Type B pancreatic cell (in vitro differentiated cells): Measurements from ENCODE around the gene TRPM3. TPM values are rescaled to one million over a fixed set of nuclear protein-coding genes. Genes with fewer than 3 reads are reported as not detected.

Experiments
- DNase-seq: peaks from one replicate; pipeline ENCODE4 v3.0.0; 2021; ENCODE audit warnings: mixed read lengths; ENCODE audit not compliant: unreplicated experiment; ENCODE audit errors: extremely low spot score
- H3K27ac Mint-ChIP-seq: 2 replicates; pipeline ENCODE4 v1.8.0; 2021; ENCODE audit warnings: mild to moderate bottlenecking, mixed read lengths
- H3K27me3 Mint-ChIP-seq: 2 replicates; pipeline ENCODE4 v1.8.0; 2021; ENCODE audit warnings: mixed read lengths
- H3K36me3 Mint-ChIP-seq: 2 replicates; pipeline ENCODE4 v1.8.0; 2021; ENCODE audit warnings: mixed read lengths
- H3K4me1 Mint-ChIP-seq: one replicate; pipeline ENCODE4 v1.8.0; 2021; ENCODE audit warnings: mixed read lengths; ENCODE audit not compliant: unreplicated experiment
- H3K4me3 Mint-ChIP-seq: 2 replicates; pipeline ENCODE4 v1.8.0; 2021; ENCODE audit warnings: mild to moderate bottlenecking, mixed read lengths
- H3K9me3 Mint-ChIP-seq: 2 replicates; pipeline ENCODE4 v1.8.0; 2021; ENCODE audit warnings: mixed read lengths
- CTCF ChIP-seq: fragments of 200-600 bp; sonication (generic); conservative IDR thresholded peaks from 2 replicates; pipeline ENCODE4 v1.5.0; 2021; ENCODE audit warnings: antibody characterized with exemption, mild to moderate bottlenecking
- total RNA-seq: library from RNA; stranded (reverse); gene quantifications from 2 replicates; pipeline ENCODE4 v1.2.1, GENCODE V29; 2021; ENCODE audit warnings: low replicate concordance

TRPM3 gene
- total RNA-seq, 1 donor from 2014 or later: 17.0 TPM

- Mint-ChIP-seq H3K27me3 (no peaks in the 10 kb centered on the region), H3K4me3 (no peak overlapping the region), H3K4me1 (peaks cover 8% of the 10 kb centered on the region), H3K9me3 (no peaks in the 10 kb centered on the region), H3K36me3 (no peaks in the 10 kb centered on the region), H3K27ac (no peak overlapping the region)
- TF ChIP-seq CTCF: no peak
- DNase-seq: no peak
Measured at GRCh38 chr9:70588381-70588780, 533.0 kb downstream of the TRPM3 start.

GRCh38 chr9:70587201-70587600 lies 534.2 kb downstream of the TRPM3 start:
- no peak for DNase-seq
- H3K36me3 Mint-ChIP-seq: no peaks in the 10 kb centered on the region
- H3K27ac Mint-ChIP-seq: no peak overlapping the region
- TF ChIP-seq CTCF: no peak
- H3K4me1 Mint-ChIP-seq: peaks cover 9% of the 10 kb centered on the region
- no peaks in the 10 kb centered on the region for H3K9me3 Mint-ChIP-seq
- no peak overlapping the region for H3K4me3 Mint-ChIP-seq
- H3K27me3 Mint-ChIP-seq: no peaks in the 10 kb centered on the region

GRCh38 chr9:70586476-70586875 lies 534.9 kb downstream of the TRPM3 start:
- Mint-ChIP-seq H3K4me3 (no peak overlapping the region), H3K27ac (no peak overlapping the region), H3K36me3 (no peaks in the 10 kb centered on the region), H3K9me3 (no peaks in the 10 kb centered on the region), H3K4me1 (peaks cover 13% of the 10 kb centered on the region), H3K27me3 (no peaks in the 10 kb centered on the region)
- DNase-seq: no peak
- TF ChIP-seq CTCF: no peak

GRCh38 chr9:70581955-70582350 lies 539.5 kb downstream of the TRPM3 start:
- no peak for DNase-seq
- H3K4me3 Mint-ChIP-seq: no peak overlapping the region
- H3K36me3 Mint-ChIP-seq: no peaks in the 10 kb centered on the region
- peaks cover 9% of the 10 kb centered on the region for H3K4me1 Mint-ChIP-seq
- TF ChIP-seq CTCF: no peak
- no peak overlapping the region for H3K27ac Mint-ChIP-seq
- H3K9me3 Mint-ChIP-seq: no peaks in the 10 kb centered on the region
- no peaks in the 10 kb centered on the region for H3K27me3 Mint-ChIP-seq

- no peak overlapping the region for H3K27ac Mint-ChIP-seq
- no peaks in the 10 kb centered on the region for H3K36me3 Mint-ChIP-seq
Measured at GRCh38 chr9:70581214-70581954, 540.0 kb downstream of the TRPM3 start.

More at GRCh38 chr9:70581214-70581954, 540.0 kb downstream of the TRPM3 start:
- Mint-ChIP-seq H3K4me1 (peaks cover 9% of the 10 kb centered on the region), H3K27me3 (no peaks in the 10 kb centered on the region), H3K4me3 (no peak overlapping the region), H3K9me3 (no peaks in the 10 kb centered on the region)
- DNase-seq: no peak
- no peak for TF ChIP-seq CTCF
